Ecto neural progenitor cell (in vitro differentiated cells): ENCODE results near the gene NACC1.

Source experiments
- DNase-seq: peaks from one replicate; pipeline ENCODE4 v3.0.0-alpha.2; 2018; ENCODE audit warnings: low spot score

NACC1 gene

DNA sequence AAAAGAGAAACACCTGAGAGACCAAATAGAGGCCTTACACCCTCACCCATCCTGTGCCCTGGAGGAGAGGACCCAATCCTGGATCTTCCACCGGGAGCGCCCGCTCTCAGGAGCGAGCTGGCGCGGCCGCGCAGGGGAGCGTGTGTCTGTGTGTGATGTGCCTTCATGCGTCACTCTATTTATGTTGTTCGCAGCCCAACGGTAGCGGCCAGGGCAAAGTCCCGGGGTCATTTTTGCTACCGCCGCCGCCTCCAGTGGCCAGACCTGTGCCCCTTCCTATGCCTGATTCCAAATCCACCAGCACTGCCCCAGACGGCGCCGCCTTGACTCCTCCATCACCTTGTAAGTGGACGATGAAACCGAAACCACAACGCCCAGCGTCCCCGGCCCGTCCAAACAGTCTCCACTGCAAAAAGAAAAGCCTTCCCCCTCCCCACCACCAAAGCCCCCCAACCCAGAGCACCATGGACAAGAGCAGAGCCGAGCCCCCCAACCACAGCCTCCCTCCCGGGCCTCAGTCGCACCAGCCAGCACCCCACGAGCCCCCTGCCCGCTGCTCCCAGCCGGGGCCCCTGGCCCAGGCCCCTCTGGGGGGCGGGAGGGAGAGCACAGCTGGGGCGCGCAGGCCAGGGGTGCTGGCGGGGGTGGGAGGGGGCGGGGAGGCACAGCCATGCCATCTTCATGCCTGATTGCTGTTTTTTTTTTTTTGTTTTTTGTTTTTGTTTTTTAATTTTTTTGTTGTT lies 30.1 kb upstream of the NACC1 start:
- no peak for DNase-seq

DNA sequence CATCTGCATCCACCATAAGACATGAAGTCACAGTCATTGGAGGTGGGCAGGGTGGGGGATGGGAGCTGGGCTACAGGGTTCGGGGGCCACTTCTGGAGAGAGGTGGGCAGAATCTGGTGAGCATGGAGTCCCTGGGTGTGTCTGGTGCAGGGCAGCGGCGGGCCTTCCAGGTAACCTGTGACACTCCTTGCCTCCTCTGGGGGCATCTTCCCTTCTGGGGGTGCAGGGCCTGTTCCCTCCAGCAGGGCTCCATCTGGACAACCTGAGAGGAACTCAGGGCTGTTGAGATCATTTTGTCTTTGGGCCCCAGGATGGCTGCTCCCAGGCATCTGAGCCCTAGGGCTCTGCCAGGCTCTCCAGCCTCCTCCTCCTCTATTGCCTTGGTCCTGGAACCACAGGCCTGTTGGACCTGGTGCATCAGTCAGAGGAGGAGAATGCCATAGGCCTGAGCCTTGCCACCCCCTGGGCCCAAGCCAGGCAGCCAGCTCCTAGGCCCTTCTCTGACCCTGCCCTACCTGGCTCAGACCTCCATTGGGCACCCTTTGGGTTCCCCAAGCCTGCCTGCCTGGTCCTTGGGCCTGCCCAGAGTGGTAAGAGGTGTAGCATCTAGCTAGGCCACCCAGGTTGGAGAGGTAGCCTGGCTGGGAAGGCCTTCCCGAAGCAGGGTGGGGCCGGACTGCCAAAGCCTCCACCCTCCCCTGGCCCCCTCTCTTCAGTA lies 28.8 kb upstream of the NACC1 start:
- no peak for DNase-seq

DNA sequence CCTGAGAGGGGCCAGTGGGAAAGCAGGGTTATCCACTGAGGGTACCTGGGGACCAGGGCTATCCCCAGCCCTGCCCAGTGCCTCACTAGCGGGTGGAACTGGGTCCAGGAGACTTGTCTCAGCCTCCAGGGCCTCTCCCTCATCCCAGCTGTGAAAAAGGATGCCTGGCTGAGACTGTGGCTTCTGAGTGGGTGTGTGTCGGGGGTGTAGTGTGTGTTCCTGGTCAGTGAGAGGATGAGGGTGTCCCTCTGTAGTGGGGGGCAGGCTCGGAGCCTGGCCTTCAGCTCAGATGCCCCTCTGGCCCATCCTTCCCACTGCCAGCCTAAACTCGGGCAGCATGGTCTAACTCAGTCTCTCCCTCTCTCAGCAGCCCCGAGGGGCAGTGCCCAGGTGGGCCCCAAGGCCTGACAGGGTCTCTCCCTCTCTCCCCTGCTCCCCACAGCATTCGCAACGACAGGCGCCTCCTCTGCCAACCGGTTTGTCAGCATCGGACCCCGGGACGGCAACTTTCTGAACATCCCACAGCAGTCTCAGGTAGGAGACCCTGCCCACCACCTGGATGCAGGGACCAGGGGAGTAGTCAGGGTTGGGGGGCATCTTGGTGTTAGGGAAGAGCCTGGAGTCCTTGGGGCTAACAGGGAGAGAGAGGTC lies 28.1 kb upstream of the NACC1 start:
- DNase-seq = no peak

DNA sequence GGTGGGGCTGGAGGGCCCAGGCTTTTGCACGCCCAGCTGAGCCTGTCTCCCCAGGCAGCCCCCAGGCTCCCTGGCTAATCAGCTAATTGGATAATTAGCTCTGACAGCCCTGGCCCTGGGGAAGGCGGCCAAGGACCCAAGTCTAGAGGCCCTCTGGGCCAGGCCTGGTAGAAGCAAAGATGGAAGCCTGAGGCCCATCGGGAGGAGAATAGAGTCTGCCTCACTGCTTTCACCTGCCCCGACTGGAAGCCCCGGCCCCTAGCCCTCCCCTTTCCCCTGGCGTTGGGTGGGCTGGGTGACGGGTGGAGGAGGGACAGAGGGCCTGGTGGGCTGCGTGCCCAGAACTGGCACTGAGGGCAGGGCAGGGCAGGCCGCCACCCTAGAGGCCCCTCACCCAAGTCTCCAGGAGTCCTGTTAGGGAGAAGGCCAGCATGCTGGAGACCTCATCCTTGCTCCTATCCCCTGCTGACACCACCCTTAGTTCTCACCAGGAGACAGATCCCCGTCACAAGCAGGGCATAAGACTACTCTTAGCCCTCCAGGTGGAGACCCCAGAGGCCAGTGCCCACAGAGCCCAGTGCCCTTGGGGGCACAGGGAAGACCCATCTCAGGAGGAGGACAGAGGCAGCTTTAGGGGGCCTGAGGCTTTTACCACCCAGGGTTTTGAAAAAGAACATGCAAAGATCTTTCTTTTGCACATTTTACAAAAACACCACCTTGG lies 27.4 kb upstream of the NACC1 start:
- DNase-seq = no peak

DNA sequence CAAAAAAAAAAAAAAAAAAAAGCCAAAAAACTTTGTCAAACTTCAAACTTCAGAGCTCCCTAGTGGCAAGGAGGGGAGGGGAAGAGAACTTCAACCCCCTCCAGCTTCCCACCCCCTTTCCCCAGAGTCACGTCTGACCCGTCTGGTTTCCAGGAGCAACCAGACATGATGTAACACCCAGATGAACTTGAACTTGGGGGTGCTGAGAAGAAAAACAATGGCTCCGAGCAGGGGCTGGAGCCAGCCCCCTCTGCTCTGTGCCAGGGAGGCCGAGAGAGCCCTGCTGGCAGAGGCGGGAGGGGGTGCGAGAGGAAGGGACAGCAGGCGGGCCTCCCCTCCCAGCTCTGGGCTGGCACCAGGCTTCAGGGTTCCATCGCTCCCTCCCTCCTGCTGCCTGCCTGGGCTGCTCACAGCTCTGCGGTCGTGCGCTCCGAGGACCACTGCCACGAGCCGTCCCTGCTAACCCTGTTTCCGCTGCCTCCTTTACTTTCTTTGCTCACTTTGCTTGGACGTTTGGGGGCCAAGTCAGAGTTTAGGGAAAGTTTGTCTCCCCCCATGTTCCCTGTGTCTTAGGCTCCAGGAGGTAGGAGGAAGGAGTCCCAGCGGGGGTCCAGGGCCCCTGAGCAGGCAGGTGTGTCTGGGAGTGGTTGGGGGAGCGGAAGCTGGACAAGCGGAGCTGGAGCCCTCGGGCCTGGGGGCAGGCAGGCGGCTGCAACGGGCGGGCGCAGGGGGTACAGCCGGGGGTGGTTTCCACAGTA lies 26.5 kb upstream of the NACC1 start:
- no peak for DNase-seq

DNA sequence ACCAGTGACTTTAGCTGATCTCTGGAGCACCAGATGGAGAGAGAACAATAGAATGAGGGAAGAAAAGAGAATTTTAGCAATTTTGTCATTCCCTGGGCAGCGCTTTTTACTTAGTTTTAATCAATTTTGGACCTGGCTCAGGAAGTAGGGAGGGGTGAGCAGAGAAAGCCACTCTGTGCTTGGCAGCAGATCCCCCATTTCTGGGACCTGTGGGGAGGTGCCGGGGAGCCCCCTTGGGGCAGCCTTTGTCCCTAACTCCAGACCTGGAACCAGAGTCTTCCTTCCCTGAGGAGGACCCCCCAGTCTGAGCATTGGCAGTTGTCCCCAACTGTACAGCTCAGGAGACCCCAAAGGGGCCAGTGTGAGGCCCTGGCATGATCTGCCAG lies 25.9 kb upstream of the NACC1 start:
- DNase-seq = no peak

DNA sequence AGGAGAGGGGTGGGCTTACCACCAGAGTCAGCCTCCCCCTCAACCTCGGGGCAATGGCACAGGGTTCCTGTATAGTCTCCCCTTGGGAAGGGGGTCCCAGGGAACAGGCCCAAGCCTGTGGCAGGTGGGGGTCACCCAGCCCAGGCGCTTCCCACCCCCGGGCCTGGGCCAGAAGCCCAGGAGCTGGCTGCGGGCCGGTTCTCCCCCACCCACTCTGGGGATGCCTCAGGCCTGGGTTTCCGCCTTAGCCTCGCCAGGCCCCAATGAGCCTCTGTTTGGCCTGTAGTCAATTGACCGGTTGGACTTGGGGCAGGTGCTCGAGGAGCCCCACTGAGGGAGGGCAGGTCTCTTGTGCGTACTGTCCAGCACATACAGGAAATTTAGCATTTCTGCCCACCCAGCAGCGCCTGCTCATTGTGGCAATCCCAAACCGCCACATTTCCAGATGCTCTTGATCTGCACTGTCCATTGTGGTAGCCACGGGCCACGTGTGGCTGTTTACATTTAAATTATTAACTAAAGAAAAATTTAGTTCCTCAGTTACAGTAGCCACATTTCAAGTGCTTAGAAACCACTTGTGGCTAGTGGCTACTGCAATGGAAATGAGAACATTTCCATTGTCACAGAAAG lies 25.3 kb upstream of the NACC1 start:
- DNase-seq = no peak

DNA sequence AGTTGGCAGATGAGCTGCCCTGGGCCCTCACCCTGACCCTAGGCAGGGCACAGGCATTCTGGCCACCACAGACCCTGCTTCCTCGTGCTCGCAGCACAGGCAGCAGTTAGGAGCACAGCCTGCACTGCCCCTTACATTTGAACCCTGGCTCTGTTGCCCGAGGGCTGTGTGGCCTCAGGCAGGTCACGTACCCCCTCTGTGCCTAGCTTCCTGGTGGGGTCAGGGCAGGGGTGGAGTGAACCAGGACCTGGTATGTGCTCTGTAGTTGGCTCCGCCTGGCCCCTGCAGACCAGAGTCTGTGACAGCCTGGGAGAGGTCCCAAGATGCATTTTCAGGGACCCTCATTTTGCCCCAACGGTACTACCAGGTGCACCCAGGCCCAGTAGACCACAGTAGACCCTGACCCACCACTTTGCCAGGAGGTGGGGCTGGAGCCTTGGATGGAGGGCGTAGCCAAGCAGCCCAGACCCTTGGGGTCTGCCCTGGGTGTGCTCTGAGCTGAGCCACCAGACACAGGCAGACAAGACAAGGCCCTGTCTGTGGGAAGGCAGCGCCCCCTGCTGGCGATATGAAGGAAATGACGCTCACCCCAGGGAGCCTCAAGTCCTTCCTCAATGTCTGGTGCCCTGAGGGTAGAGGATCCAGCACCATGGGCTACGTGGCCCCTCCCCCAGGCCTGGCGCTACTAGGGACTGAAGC lies 24.5 kb upstream of the NACC1 start:
- peak; percentile 89 for DNase-seq

DNA sequence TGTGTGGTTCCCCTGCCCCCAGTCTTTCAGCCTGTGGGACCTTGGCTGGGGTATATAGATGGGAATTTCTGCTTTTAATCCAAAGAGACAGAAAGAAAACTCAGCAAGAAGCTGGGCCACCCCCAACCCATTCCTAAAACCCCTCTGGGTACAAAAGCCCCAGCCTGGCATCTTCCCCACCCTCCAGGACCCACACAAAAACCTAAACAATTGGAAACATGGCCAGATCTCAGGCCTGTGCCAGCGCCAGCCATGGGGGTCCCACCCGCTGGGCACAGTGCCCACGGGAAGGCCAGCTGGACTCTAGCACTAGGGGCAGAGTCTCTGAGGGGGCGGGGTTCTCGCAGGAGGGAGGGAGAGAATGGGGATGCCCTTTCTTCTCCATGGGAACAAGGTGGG lies 24.0 kb upstream of the NACC1 start:
- DNase-seq = no peak

DNA sequence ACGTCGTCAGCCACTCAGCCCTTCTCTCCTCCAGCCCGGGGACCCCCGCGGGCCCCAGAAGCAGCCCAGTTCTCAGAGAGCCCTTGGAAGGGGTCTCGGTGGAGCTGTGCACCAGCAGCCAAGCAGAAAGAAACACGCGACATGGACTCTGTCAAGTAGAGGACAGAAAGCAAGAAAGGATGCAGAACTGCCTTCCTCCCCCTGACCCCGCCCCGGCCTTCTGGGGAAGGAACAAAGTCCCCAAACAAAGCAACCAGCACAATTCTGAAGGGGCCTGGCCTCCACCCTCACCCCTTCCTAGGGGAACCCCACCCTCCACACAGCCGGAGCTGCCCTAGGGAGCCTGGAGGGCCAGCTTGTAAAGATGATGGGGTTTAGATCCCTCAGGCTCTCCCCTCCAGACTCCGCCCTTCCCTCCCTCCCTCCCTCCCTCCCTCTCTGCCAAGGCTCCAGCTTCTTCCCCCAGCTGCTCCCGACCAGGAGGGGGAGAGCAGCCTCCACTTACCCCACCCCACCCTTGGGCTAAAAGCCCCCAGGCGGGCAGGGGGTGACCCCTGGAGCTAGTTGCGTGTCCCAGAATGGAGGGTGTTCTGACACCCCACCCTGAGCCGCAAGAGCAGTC lies 23.2 kb upstream of the NACC1 start:
- peak; percentile 78 for DNase-seq

DNA sequence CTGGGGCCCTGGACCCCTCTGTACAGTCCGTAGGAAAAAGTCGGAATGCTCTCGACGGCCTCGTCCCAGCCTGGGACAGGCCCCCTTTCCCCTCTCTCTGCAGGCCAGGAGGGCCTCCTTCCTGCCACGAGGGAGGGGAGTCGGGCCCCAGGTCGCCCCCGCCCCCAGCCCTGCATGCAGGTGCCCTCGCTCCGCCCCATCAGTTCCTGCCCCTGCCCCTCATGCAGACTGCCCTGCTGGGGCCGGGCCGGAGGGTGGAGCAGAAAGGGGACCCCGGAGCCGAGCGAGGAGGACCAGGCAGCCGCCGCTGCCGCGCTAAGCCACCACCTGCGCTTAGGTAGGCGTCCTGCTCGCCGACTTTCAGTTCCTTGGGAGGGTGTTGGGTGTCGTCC lies 22.7 kb upstream of the NACC1 start:
- DNase-seq = peak; percentile 73

DNA sequence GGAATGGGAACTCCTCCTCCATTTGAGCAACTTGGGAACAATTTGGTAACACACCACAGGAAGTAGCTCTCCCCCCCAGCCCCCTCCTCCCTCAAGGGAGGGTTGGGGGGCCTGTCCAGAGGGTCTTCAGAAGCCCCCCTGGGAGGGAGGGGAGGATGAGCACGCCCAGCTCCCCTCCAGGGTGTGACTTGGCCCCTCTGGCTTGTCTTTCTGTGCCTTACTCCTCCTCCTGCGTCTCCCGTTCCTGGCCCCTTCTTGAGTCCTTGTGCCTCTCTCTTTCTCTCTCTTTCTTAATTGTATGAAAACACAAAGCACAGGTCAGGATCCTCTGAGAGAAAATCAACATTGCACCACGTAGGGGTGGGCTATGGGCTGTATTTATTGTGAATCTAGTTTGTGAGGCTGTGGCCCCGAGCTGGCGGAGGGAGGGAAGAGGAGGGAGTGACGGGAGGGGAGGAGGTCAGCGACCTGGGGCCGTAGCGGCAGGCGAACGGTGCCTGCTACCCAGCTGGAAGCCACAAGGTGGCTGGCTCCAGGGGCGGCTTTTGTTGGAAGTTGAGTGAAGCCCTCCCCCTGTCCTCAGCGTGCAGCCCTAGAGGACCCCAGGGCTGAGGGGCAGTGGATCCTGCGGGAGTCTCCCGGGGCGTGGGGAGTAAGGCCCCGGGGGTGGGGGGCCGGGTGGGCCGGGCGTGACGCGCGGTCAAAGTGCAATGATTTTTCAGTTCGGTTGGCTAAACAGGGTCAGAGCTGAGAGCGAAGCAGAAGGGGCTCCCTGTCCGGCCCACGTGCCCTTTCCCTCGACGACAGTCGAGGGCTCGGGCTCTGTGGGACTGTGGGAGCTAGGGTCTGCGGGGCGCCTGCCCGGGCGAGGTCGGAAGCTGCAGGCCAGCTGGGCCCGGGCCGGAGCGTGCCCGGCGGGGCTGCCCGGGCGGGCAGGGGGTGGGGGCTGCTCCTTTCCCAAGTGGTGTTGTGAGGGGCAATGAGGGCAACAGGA lies 21.8 kb upstream of the NACC1 start:
- DNase-seq = peak; percentile 83

DNA sequence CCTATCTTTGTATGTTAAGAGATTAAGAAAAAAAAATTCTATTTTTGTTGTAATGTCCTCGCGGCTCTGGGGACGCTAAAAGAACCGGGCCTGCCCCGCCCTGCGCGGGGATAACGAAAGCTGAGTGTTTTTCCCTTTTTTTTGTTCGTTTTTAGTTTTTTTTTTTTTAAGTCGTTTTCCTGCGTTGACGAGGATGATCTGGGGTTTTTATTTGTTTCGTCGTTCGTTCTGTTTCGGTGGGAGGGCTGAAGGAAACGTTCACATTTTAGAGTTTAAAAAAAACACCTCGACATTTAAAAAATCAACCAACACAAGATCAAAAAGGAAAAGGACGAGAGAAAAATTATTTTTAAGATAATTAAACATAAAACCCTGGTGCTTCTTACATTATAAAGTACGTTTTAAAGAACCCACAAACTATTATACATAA lies 21.0 kb upstream of the NACC1 start:
- no peak for DNase-seq

DNA sequence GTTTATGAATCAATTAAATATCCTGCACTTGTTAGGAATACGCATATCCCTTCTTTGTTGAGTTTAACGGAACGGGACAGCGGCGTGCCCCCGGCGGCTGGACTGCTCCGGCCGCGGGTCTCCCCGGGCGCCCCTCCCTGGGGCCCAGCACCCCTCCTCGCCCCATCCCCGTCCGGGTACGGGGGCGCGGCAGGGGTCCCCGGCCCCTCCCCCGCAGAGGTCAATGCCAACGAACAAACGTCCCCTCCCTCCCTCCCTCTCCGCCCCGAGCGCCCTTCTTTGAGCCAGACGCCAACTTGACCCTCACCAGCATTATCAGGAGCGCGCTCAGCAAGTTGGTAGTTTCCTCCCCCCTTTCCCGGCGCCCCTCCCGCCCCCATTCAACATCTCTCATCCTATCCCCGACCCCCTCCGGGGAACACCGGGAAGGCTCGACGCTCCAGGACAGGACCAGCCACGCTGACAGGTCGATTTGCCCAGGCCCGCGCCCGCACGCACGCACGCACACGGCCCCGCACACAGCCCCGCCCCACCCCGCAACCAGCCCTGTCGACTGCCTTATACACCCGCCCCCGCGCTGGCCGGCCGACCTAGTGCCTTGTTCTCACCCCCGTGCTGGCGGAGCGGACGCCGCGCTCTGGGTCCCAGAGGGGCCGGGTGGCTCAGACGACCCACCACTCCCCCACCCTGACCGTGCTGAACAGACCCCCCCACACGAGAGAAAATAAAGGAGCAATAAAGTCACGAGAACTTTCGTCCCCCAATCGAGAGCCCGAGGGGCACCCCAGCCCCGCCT lies 20.4 kb upstream of the NACC1 start:
- no peak for DNase-seq

DNA sequence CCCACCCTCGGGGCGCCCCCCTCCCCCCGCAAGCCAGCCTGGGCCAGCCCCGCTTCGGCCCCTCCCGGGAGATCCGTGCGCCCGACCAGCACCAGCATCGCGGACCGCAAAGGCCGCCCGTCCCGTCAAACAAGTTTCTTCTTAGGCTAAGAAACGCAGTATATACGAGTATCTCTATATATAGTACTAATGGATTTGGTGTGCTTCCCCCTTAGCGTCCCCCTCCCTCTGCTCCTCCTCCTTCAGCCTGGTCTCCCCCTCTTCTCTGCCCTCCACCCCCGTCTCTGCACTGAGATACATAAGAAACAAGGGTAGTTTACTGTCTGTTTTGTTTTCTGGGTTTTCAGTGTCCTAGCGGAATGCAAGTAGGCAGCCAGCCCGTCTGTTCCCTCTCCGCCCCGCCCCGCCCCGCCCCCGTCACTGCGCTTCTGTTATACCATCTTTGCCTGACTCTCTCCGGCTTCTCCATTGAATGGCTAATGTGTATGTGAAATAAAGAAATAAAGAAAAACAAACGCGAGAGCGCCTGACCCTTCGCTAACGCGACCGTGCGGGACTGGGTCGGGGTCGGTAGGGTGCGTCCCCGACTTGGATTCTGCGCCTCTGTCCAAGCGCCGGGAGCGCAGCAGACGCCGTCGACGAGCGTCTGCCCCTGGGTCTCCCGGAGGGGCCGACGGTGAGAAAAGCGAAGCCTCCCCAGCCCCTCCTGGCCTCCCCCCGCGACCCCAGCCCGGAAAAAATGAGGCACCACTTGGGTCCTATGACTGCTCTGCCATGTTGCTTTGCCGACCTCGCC lies 19.6 kb upstream of the NACC1 start:
- DNase-seq = no peak

DNA sequence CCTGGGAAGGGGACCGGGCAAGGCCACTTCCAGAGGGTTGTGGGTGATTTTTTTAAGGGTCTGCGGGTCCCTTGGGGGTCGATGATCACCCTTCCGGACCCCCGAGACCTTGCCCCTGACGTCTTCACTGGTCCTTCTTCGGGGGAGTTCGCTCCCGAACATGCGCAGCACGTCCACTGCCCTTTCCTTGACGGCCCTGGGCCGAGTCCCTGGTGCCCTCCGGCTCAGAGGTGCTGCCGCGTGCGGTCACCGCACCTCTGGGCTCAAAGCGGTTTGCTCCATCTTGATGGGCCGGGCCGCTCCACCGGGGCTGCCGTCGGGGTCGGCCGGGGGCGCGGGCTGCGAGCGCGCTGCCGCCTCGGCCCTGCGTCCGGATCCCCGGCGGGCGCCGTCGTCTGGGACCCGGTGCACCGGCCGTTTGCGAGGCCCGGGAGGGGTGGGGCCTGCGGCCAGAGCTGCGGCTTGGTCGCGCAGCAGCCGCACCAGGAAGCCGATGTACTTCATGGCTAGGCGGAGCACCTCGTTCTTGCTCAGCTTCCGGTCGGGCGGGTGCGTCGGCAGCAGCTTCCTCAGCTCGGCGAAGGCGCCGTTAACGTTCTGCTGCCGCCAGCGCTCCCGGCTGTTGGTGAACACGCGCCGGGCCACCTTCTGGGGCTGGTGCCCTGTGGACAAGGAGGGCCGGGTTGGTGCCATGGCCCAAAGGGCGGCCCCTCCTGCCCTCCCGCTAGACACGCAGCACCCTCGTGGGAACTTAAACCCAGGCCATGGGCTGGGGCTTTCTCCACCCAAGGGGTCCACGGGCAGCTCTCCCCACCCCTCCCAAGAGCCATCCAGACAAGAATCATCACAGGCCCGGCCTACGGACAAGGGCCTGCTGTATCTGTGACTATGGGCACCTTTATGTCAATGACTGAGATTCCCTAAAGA lies 18.7 kb upstream of the NACC1 start:
- DNase-seq = no peak
